HG02763 (cell line): Measurements from ENCODE around the gene SMIM9.

Experiments used
- ATAC-seq: cut with Tn5 transposase; IDR thresholded peaks from one replicate; pipeline ENCODE4 v1.9.1; 2021; ENCODE audit warnings: mild to moderate bottlenecking, moderate library complexity; ENCODE audit not compliant: unreplicated experiment

The SMIM9 gene

DNA sequence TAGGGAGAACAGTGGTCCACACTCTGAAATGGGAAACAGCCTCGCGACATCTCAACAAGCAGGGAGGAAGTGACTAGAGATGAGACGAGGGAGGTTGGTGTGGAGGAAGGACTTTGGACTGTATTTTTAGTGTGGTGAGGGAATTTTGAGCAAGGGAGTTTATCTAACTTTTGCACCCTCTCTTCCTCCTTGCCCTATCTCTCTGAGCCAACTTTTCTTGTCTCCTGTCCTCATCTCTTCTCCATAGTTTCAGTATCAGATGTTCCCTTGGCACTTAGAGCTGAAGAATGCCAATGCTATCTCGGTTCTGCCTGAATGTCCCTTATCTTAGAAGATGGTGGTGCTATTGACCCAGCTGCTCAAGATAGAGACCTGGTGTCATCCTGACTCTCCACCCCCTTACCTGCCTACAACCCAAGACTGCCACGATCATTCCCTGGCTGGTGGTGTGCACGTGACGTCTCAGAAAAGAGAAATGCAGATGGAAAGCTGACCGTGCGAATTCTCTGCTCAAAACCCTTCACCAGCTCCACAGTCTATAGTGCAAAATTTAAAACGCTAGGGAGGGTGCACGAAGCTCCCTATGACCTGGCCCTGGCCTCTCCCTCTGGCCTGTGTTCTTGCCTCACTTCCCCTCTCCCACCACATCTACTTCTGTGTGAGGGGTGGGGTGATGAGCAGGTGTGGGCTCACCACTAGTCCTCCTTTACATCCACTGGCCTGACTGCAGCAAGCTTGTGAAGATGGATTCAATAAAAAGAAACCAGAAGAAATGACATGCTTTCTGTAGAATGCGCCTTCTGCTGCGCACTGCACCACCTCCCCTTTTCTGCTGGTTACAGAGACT, 50.1 kb downstream of the SMIM9 start:
- ATAC-seq, result no peak

GRCh38 chrX:154780968-154781367, 53.5 kb downstream of the SMIM9 start:
- no peak for ATAC-seq

DNA sequence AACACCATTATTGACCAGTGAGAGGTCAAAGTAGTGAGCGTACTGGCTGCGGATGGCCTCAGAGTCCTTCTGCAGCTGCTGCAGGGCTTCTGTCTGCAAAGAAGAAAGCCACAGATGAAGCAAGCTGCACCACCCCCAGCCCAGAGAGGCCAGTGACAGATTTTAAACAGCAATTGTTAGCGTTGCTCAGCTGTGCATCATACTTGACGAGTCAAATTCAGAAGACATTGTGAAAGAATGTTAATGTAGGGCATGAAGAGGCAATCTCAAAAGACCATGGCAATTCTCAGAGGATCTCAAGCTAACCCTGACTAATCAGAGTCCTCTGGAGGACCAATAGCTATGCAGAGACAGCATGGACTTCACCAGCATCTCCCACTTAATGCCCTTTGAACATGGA, 55.2 kb downstream of the SMIM9 start:
- no peak for ATAC-seq

GRCh38 chrX:154776753-154777152, 57.7 kb downstream of the SMIM9 start:
- no peak for ATAC-seq

DNA sequence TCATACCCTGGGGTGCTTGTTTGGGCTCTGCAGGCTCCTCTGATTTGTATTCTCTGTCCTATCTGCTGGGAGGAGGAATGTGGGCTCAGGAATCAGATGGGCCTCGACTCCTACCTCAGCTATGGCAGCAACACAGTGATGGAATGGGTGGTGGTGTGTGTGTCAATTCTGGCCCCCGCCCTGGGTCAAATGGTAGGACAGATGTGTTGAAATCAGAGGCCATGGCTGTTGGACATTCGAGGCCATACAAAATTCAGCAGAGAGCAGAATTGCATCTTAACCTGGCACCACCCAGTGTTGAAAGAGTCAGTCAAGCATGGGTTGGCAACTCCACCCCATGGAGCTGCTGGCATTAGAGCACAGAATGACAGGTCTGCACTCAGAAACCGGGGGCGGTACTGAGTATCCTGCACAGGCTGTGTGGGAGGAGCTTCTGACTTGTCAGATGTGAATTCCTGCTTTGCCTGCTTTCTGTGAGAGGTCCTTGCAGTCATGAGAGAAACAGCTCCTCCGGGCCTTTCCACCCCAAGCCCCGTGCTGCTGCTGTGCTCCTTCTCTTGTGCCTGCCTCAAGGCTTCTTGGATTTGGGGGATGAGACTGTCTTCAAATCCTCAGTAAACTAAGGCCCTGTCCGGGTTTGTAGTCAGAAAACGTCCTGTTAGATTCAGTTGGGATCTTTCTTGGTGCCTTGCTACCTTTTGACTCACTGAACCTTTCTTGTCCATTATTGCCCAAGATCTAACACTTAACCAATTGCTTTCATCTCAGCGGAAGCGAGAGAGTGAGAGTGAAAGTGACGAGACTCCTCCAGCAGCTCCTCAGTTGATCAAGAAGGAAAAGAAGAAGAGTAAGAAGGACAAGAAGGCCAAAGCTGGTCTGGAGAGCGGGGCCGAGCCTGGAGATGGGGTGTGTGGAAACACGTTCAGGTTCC, 58.8 kb downstream of the SMIM9 start:
- no peak for ATAC-seq

DNA sequence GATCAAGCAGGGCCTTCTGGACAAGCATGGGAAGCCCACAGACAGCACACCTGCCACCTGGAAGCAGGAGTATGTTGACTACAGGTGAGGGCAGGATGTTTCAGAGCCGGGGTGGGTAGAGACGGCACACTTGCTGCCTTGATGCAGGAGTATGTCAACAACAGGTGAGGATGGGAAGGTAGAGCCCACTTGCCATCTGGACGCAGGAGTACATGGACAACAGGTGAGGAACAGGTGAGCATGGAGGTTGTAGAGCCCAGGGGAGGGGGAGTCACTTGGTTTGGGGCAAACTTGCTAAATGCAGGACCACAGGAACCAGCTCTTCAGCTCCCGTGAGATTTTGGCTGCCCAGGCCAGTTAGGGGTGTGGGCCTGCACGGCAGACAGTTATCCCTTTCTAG, 59.8 kb downstream of the SMIM9 start:
- ATAC-seq, result no peak
